VCaP (cell line): Measurements from ENCODE around the gene TENM3.

Experiments used
- H3K27ac ChIP-seq: fragments of 450-650 bp; 2 replicates; pipeline ENCODE4 v1.5.1; 2017
- TF ChIP-seq, protein P1 (sequence below): fragments of 450-650 bp; conservative IDR thresholded peaks from 2 replicates; pipeline ENCODE4 v1.5.1; 2017; ENCODE audit warnings: mild to moderate bottlenecking, moderate library complexity

Gene TENM3

DNA sequence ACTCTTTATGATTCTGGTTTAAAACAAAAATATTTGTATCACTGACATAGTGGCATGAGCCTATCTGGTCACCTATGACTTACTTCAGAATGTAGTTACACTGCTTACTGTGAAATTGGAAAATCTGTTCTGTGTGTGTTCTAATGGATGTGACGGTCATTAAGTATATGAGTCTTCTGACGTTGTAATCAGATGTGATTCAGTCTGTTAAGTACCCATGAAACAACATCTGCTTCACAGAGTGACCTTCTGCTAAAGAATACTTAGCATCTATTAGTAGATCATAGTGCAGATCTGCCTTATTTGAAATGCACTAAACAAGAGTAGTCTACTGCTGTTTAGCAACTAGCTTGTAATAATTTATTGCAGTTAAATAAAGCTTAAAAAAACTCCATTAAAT is 356.9 kb downstream of the TENM3 start:
- no peak overlapping the region for H3K27ac ChIP-seq
- TF ChIP-seq, protein P1, sequence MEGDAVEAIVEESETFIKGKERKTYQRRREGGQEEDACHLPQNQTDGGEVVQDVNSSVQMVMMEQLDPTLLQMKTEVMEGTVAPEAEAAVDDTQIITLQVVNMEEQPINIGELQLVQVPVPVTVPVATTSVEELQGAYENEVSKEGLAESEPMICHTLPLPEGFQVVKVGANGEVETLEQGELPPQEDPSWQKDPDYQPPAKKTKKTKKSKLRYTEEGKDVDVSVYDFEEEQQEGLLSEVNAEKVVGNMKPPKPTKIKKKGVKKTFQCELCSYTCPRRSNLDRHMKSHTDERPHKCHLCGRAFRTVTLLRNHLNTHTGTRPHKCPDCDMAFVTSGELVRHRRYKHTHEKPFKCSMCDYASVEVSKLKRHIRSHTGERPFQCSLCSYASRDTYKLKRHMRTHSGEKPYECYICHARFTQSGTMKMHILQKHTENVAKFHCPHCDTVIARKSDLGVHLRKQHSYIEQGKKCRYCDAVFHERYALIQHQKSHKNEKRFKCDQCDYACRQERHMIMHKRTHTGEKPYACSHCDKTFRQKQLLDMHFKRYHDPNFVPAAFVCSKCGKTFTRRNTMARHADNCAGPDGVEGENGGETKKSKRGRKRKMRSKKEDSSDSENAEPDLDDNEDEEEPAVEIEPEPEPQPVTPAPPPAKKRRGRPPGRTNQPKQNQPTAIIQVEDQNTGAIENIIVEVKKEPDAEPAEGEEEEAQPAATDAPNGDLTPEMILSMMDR = no peak

DNA sequence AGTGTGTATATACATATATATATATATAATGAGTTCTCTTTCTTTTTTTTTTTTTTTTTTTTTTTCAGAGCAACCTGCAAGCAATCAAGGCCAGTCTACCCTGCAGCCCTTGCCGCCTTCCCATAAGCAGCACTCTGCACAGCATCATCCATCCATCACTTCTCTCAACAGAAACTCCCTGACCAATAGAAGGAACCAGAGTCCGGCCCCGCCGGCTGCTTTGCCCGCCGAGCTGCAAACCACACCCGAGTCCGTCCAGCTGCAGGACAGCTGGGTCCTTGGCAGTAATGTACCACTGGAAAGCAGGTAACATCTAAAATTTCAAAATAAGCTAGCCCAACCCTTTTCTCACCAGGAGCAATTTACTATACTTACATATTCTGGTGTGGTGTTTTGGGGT is 357.7 kb downstream of the TENM3 start:
- TF ChIP-seq, protein P1 = no peak
- no peak overlapping the region for H3K27ac ChIP-seq

DNA sequence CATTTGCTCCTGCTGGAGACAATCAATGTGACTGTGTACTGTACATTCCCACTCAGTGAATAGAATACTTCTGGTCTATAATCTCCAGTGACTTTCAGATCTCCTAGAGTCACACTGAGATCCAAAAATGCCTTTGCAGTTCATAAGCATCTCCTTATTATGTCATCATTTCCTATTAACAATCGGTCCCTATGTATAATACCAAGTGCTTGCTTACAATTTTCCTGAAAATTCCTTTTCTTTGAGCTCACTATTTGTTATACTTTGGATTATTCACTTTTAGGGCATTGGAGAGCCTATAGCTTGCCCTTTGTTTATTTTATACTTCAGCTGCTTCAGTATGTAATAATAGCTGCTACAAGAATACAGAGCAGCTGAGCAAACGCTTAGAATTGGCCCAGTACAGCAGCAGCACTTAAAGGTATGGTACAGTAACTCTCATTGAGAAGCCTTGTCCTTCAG is 361.0 kb downstream of the TENM3 start:
- H3K27ac ChIP-seq = no peak overlapping the region
- TF ChIP-seq, protein P1 = no peak

DNA sequence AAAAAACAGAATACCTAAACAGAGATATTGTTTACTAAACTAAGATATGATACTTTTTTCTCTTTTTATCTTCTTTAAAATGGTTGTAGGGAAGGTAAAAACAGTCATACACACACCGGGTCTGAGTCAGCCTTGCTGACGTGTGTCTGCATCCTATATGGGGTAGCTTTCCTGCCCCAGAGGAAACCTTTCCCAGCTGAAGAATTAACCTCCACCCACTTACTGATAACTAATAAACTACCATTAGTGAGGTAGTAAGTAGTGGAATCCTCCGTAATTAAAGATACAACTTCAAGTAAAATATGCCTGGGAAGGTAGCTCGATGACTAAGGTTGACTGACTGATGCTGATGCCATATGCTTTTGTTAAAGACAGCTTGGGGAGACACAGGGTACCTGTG is 361.8 kb downstream of the TENM3 start:
- TF ChIP-seq, protein P1 = no peak
- no peak overlapping the region for H3K27ac ChIP-seq

DNA sequence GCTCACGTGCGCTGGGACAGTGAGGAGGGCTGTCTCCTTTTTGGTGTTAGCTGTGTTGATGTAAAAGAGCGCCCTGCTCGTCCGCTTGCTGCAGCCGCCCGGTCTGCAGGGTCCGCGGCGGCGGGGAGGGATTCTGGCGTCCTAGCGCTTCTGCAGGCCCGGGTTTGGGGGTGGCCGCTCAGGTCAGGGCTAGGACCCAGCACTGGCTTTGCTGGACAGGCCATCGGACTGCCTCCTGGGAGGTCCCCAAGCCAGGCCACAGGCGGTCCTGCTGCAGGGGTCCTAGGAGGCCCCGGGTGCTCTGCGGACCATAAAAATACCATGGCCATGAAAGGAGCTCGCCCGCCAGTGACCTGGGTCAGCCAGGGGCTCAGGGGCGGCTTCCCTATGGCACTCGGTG is 365.3 kb downstream of the TENM3 start:
- TF ChIP-seq, protein P1 = no peak
- no peak overlapping the region for H3K27ac ChIP-seq

DNA sequence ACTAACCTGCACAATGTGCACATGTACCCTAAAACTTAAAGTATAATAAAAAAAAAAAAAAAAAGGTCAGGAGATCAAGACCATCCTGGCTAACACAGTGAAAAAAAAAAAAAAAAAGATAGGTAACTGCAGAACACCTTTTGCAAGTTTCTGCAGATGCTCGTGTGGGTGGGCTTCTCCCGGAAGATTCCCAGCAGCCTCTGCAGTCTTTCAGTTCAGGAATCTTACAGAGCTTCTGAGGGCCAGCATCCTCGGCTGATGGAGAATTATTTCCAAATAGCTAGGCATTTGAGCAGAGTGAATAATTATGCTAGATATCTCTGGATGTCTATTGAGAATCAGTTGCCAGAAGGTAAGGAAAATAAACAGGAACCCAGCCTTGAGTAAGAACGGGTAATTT is 373.3 kb downstream of the TENM3 start:
- H3K27ac ChIP-seq = no peak overlapping the region
- TF ChIP-seq, protein P1 = no peak

DNA sequence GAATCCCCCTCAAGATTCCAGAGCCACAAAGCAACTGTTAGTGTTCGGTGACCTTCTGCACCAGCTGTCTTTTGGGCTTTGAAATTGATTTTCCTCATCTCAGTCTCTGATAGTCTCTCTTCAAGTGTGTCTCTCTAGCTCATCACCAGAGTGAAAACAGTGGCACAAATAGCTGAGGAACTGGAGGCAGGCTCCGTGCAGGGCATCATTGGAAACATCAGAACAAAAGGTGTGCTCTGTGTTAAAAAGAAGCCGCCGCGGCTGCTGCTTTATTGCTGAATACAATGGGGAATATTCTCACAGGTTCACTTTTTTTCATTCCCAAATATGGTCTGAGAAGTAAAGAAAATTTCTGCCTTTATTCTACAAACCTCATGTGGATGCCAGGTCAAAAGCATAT is 376.5 kb downstream of the TENM3 start:
- TF ChIP-seq, protein P1 = no peak
- no peak overlapping the region for H3K27ac ChIP-seq
